HG02938 (cell line): ENCODE measurements around the gene ACSBG1.

ENCODE experiments used
- ATAC-seq: cut with Tn5 transposase; IDR thresholded peaks from one replicate; pipeline ENCODE4 v1.9.1; 2021; ENCODE audit warnings: mild to moderate bottlenecking, moderate library complexity; ENCODE audit not compliant: unreplicated experiment

Gene ACSBG1

GRCh38 chr15:78204351-78205309 lies 29.7 kb downstream of the ACSBG1 start:
- no peak for ATAC-seq

GRCh38 chr15:78203346-78204225 lies 30.8 kb downstream of the ACSBG1 start:
- ATAC-seq = no peak

- ATAC-seq = no peak
These were observed 32.8 kb downstream of the ACSBG1 start for GRCh38 chr15:78201281-78202190.

GRCh38 chr15:78200276-78200930 lies 34.0 kb downstream of the ACSBG1 start:
- ATAC-seq = no peak

GRCh38 chr15:78197632-78198031 lies 36.7 kb downstream of the ACSBG1 start:
- ATAC-seq = no peak

GRCh38 chr15:78195735-78196201 lies 38.6 kb downstream of the ACSBG1 start:
- no peak for ATAC-seq

- no peak for ATAC-seq
These were observed 39.8 kb downstream of the ACSBG1 start for GRCh38 chr15:78194568-78194925.

GRCh38 chr15:78193731-78194567 lies 40.4 kb downstream of the ACSBG1 start:
- no peak for ATAC-seq

GRCh38 chr15:78192826-78193594 lies 41.4 kb downstream of the ACSBG1 start:
- no peak for ATAC-seq

- no peak for ATAC-seq
These were observed 51.5 kb downstream of the ACSBG1 start for GRCh38 chr15:78182821-78183220.

- ATAC-seq = no peak
These were observed 52.0 kb downstream of the ACSBG1 start for GRCh38 chr15:78182336-78182700.

GRCh38 chr15:78179906-78180305 lies 54.5 kb downstream of the ACSBG1 start:
- ATAC-seq = no peak

- no peak for ATAC-seq
These were observed 55.0 kb downstream of the ACSBG1 start for GRCh38 chr15:78179286-78179840.

- no peak for ATAC-seq
These were observed 56.3 kb downstream of the ACSBG1 start for GRCh38 chr15:78178064-78178463.

- ATAC-seq = no peak
These were observed 56.9 kb downstream of the ACSBG1 start for GRCh38 chr15:78177447-78177873.

GRCh38 chr15:78175330-78175729 lies 59.0 kb downstream of the ACSBG1 start:
- ATAC-seq = no peak

GRCh38 chr15:78174401-78174800 lies 60.0 kb downstream of the ACSBG1 start:
- ATAC-seq = no peak

- ATAC-seq = no peak
These were observed 62.4 kb downstream of the ACSBG1 start for GRCh38 chr15:78171864-78172472.
